Esophagus muscularis mucosa (tissue), 4 donors: Measurements from ENCODE around the gene DSCAM. TPM values are rescaled to one million over a fixed set of nuclear protein-coding genes. Genes with fewer than 3 reads are reported as not detected.

ENCODE experiments used
- DNase-seq: peaks from one replicate; pipeline ENCODE4 v3.0.0-alpha.2; 2017; ENCODE audit errors: extremely low spot score
- H3K27ac ChIP-seq, 4 donors: fragments of 200-600 bp; sonication (generic); replicated peaks in 1 of 4; 1 replicate in 3 of 4; 2 replicates in 1 of 4; pipeline ENCODE4 v1.5.1; 2016 to 2019; ENCODE audit warnings: mild to moderate bottlenecking in 1 of 4
- H3K27me3 ChIP-seq, 4 donors: fragments of 200-600 bp; sonication (generic); one replicate each; pipeline versions ENCODE4 v1.5.1 to v1.6.0; 2016 to 2019
- H3K36me3 ChIP-seq, 4 donors: fragments of 200-600 bp; sonication (generic); one replicate each; pipeline ENCODE4 v1.5.1; 2016 to 2019
- H3K4me1 ChIP-seq, 4 donors: fragments of 200-600 bp; sonication (generic); one replicate each; pipeline ENCODE4 v1.5.1; 2016 to 2019
- H3K4me3 ChIP-seq, 4 donors: fragments of 200-600 bp; sonication (generic); 1 replicate in 2 of 4; 2 replicates in 2 of 4; pipeline ENCODE4 v1.5.1; 2016 to 2019; ENCODE audit warnings: mild to moderate bottlenecking in 4 of 4, moderate library complexity in 1 of 4
- H3K9me3 ChIP-seq, 4 donors: fragments of 200-600 bp; sonication (generic); 1 replicate in 3 of 4; 2 replicates in 1 of 4; pipeline ENCODE4 v1.5.1; 2016 to 2019
- CTCF ChIP-seq, 3 experiments: fragments of 200-600 bp in 2 of 3; fragments of 450-650 bp in 1 of 3; sonication (generic) in 2 of 3; IDR thresholded peaks; one replicate each; pipeline ENCODE4 v1.5.1; 2017 to 2019; ENCODE audit warnings: antibody characterized with exemption in 3 of 3, mild to moderate bottlenecking in 2 of 3, moderate library complexity in 1 of 3
- EP300 ChIP-seq: sonication (generic); formaldehyde crosslinking; IDR thresholded peaks from one replicate; pipeline ENCODE4 v1.6.1; 2017; ENCODE audit warnings: antibody characterized with exemption
- POLR2A ChIP-seq: fragments of 450-650 bp; IDR thresholded peaks from one replicate; pipeline ENCODE4 v1.6.1; 2017; ENCODE audit warnings: antibody characterized with exemption, moderate library complexity, mild to moderate bottlenecking, low read depth
- POLR2AphosphoS5 ChIP-seq, 2 donors: sonication (generic); formaldehyde crosslinking; IDR thresholded peaks; one replicate each; pipeline ENCODE4 v1.6.1; 2017; ENCODE audit warnings: antibody characterized with exemption in 2 of 2
- WGBS: methylation state at CpG from one replicate; pipeline ENCODE4 v1.1.5; 2018; 5-methylcytosine and 5-hydroxymethylcytosine counted together
- intact Hi-C: fragments of 100-400 bp; cut with DNase I; formaldehyde crosslinking; loops from one replicate; pipeline ENCODE4 v1.15.1; 2023
- total RNA-seq, 4 donors: library from RNA; depleted of rRNA; stranded (reverse); fragments of >200 nt; gene quantifications; one replicate each; pipeline versions ENCODE4 v1.1.0 to v1.2.1, GENCODE V29; 2016

The DSCAM gene
- total RNA-seq, 4 donors from 2014 or later = 0.06 to 0.42 (median 0.17) TPM; not detected in 1

- no peaks in the 10 kb centered on the region for H3K27me3 ChIP-seq
- TF ChIP-seq POLR2A (no peak), POLR2AphosphoS5 (IDR thresholded peaks at IDR 0.05) (no peak), CTCF (IDR thresholded peaks at IDR 0.05) (no peak), EP300 (no peak)
- no peaks in the 10 kb centered on the region for H3K36me3 ChIP-seq
- no peaks in the 10 kb centered on the region for H3K9me3 ChIP-seq
- no peaks in the 10 kb centered on the region for H3K4me1 ChIP-seq
- DNase-seq = peak; percentile 80
- 53% methylated on average over 4 of the region's 4 CpGs for WGBS
- intact Hi-C loops = no loop called here
- H3K27ac ChIP-seq = no peak overlapping the region
- H3K4me3 ChIP-seq = no peak overlapping the region
These were observed 602.0 kb downstream of the DSCAM start for GRCh38 chr21:40244981-40245380.

- Histone ChIP-seq H3K4me3 (no peak overlapping the region), H3K4me1 (peaks cover 0 to 8% (median 0%) of the 10 kb centered on the region in 4 donors), H3K36me3 (no peaks in the 10 kb centered on the region), H3K9me3 (no peaks in the 10 kb centered on the region), H3K27me3 (no peaks in the 10 kb centered on the region), H3K27ac (no peak overlapping the region)
- DNase-seq = peak; percentile 53
- TF ChIP-seq POLR2AphosphoS5 (IDR thresholded peaks at IDR 0.05) (no peak), POLR2A (no peak), EP300 (no peak), CTCF (IDR thresholded peaks at IDR 0.05) (no peak)
- intact Hi-C loops = no loop called here
- 86% methylated on average over 5 of the region's 5 CpGs for WGBS
These were observed 603.3 kb downstream of the DSCAM start for GRCh38 chr21:40243685-40244084.

GRCh38 chr21:40242586-40243265 lies 604.2 kb downstream of the DSCAM start:
- Histone ChIP-seq H3K27me3 (no peaks in the 10 kb centered on the region), H3K4me3 (no peak overlapping the region), H3K9me3 (no peaks in the 10 kb centered on the region), H3K27ac (no peak overlapping the region), H3K36me3 (no peaks in the 10 kb centered on the region), H3K4me1 (peaks cover 0 to 8% (median 0%) of the 10 kb centered on the region in 4 donors)
- peak; percentile 78 for DNase-seq
- TF ChIP-seq EP300 (no peak), CTCF (IDR thresholded peaks at IDR 0.05) (no peak)
- intact Hi-C loops = no loop called here
- WGBS = 74% methylated on average over 3 of the region's 3 CpGs

GRCh38 chr21:40235528-40235927 lies 611.4 kb downstream of the DSCAM start:
- H3K27ac ChIP-seq = no peak overlapping the region
- no peak overlapping the region for H3K4me3 ChIP-seq
- TF ChIP-seq EP300 (no peak), CTCF (IDR thresholded peaks at IDR 0.05) (no peak)
- 65% methylated on average over 5 of the region's 5 CpGs for WGBS
- no peak for DNase-seq
- H3K4me1 ChIP-seq = peaks cover 0 to 8% (median 0%) of the 10 kb centered on the region in 4 donors
- intact Hi-C loops = no loop called here
- no peaks in the 10 kb centered on the region for H3K27me3 ChIP-seq
- peaks cover 0 to 4% (median 0%) of the 10 kb centered on the region in 4 donors for H3K9me3 ChIP-seq
- H3K36me3 ChIP-seq = no peaks in the 10 kb centered on the region

- TF ChIP-seq POLR2A (no peak), EP300 (no peak), CTCF (IDR thresholded peaks at IDR 0.05) (no peak), POLR2AphosphoS5 (IDR thresholded peaks at IDR 0.05) (no peak)
- no peak for DNase-seq
- H3K36me3 ChIP-seq = no peaks in the 10 kb centered on the region
- no peaks in the 10 kb centered on the region for H3K4me1 ChIP-seq
- intact Hi-C loops = no loop called here
- no peak overlapping the region for H3K4me3 ChIP-seq
- H3K27ac ChIP-seq = no peak overlapping the region
- no peaks in the 10 kb centered on the region for H3K9me3 ChIP-seq
- H3K27me3 ChIP-seq = no peaks in the 10 kb centered on the region
- WGBS = 83% methylated on average over 2 of the region's 2 CpGs
These were observed 615.0 kb downstream of the DSCAM start for GRCh38 chr21:40231979-40232378.
